Liver (tissue), 9 donors: ENCODE data around the gene ANKMY2. TPM values are rescaled to one million over a fixed set of nuclear protein-coding genes. Genes with fewer than 3 reads are reported as not detected.

Experiments
- DNase-seq: peaks from one replicate; pipeline ENCODE4 v3.0.0-alpha.2; 2017; ENCODE audit warnings: low spot score
- H3K27ac ChIP-seq, 2 donors: one replicate each; pipeline ENCODE4 v1.7.0; 2013; ENCODE audit warnings: inconsistent platforms in 2 of 2, low read length in 2 of 2, control low read depth in 1 of 2, low read depth in 1 of 2, mild to moderate bottlenecking in 1 of 2
- H3K27me3 ChIP-seq, 4 donors: one replicate each; pipeline versions ENCODE4 v1.6.1 to v1.7.0; 2013; ENCODE audit warnings: low read length in 3 of 4, inconsistent platforms in 1 of 4, mild to moderate bottlenecking in 1 of 4, moderate library complexity in 1 of 4; ENCODE audit not compliant: control insufficient read depth in 4 of 4, insufficient read depth in 4 of 4
- H3K36me3 ChIP-seq, 4 donors: one replicate each; pipeline versions ENCODE4 v1.6.1 to v1.7.0; 2013; ENCODE audit warnings: low read length in 3 of 4, mild to moderate bottlenecking in 3 of 4, low read depth in 1 of 4, moderate library complexity in 1 of 4; ENCODE audit not compliant: control insufficient read depth in 4 of 4, insufficient read depth in 3 of 4
- H3K4me1 ChIP-seq, 4 donors: one replicate each; pipeline versions ENCODE4 v1.6.1 to v1.7.0; 2013; ENCODE audit warnings: low read length in 3 of 4, mild to moderate bottlenecking in 3 of 4, moderate library complexity in 1 of 4; ENCODE audit not compliant: control insufficient read depth in 4 of 4, insufficient read depth in 4 of 4
- H3K4me3 ChIP-seq, 3 donors: one replicate each; pipeline versions ENCODE4 v1.6.1 to v1.7.0; 2013; ENCODE audit warnings: low read length in 3 of 3, control low read depth in 1 of 3, low read depth in 1 of 3, mild to moderate bottlenecking in 1 of 3
- H3K9ac ChIP-seq, 2 donors: one replicate each; pipeline ENCODE4 v1.7.0; 2013; ENCODE audit warnings: low read length in 2 of 2, mild to moderate bottlenecking in 2 of 2, moderate library complexity in 2 of 2, control low read depth in 1 of 2, low read depth in 1 of 2
- H3K9me3 ChIP-seq, 4 donors: one replicate each; pipeline versions ENCODE4 v1.6.1 to v1.7.0; 2013; ENCODE audit warnings: low read length in 3 of 4; ENCODE audit not compliant: control insufficient read depth in 4 of 4
- ATF3 ChIP-seq: IDR thresholded peaks from 2 replicates; pipeline ENCODE4 v1.6.1; 2016; ENCODE audit warnings: antibody characterized with exemption
- CTCF ChIP-seq: fragments of 150-350 bp; IDR thresholded peaks from 2 replicates; pipeline ENCODE4 v1.5.1; 2017; ENCODE audit warnings: improper control_type of control experiment, low read depth, low read length; ENCODE audit not compliant: missing input control
- FOXA1 ChIP-seq: IDR thresholded peaks from 2 replicates; pipeline ENCODE4 v1.6.1; 2016; ENCODE audit warnings: antibody characterized with exemption
- HNF4A ChIP-seq, 2 donors: conservative IDR thresholded peaks; 2 replicates each; pipeline ENCODE4 v1.6.1; 2016; ENCODE audit warnings: antibody characterized with exemption in 2 of 2, mild to moderate bottlenecking in 2 of 2
- HNF4G ChIP-seq: IDR thresholded peaks from 2 replicates; pipeline ENCODE4 v1.6.1; 2016; ENCODE audit warnings: antibody characterized with exemption
- JUND ChIP-seq, 2 donors: IDR thresholded peaks; 2 replicates each; pipeline ENCODE4 v1.6.1; 2016; ENCODE audit warnings: antibody characterized with exemption in 2 of 2
- MAX ChIP-seq: IDR thresholded peaks from 2 replicates; pipeline ENCODE4 v1.6.1; 2016; ENCODE audit warnings: antibody characterized with exemption
- NR2F2 ChIP-seq: IDR thresholded peaks from 2 replicates; pipeline ENCODE4 v1.6.1; 2016; ENCODE audit warnings: antibody characterized with exemption
- RAD21 ChIP-seq, 2 donors: IDR thresholded peaks; 2 replicates each; pipeline ENCODE4 v1.6.1; 2016; ENCODE audit warnings: antibody characterized with exemption in 2 of 2, mild to moderate bottlenecking in 2 of 2
- REST ChIP-seq: IDR thresholded peaks from 2 replicates; pipeline ENCODE4 v1.6.1; 2016; ENCODE audit warnings: antibody characterized with exemption, mild to moderate bottlenecking
- RXRA ChIP-seq, 2 donors: IDR thresholded peaks; 2 replicates each; pipeline ENCODE4 v1.6.1; 2017 to 2018; ENCODE audit warnings: antibody characterized with exemption in 2 of 2, mild to moderate bottlenecking in 1 of 2
- TAF1 ChIP-seq: conservative IDR thresholded peaks from 2 replicates; pipeline ENCODE4 v1.6.1; 2016; ENCODE audit warnings: antibody characterized with exemption, mild to moderate bottlenecking
- YY1 ChIP-seq: IDR thresholded peaks from 2 replicates; pipeline ENCODE4 v1.6.1; 2016; ENCODE audit warnings: antibody characterized with exemption, mild to moderate bottlenecking
- ZBTB33 ChIP-seq: IDR thresholded peaks from 2 replicates; pipeline ENCODE4 v1.6.1; 2016; ENCODE audit warnings: antibody characterized with exemption
- WGBS: extraction: QIAGEN DNeasy Blood & Tissue Kit; methylation state at CpG from one replicate; pipeline ENCODE4 v1.1.7; 2013; 5-methylcytosine and 5-hydroxymethylcytosine counted together
- polyA plus RNA-seq, 2 donors: library from polyadenylated mRNA; stranded (reverse) in 1 of 2; unstranded in 1 of 2; fragments of 200-250 nt in 1 of 2; fragments of >200 nt in 1 of 2; fragmentation: Nextera tagmentation in 1 of 2; extraction: Ambion mirVana in 1 of 2; gene quantifications; one replicate each; pipeline versions ENCODE4 v1.2.1 to v1.2.3, GENCODE V29; 2013 to 2015
- total RNA-seq, 2 donors: library from RNA; depleted of rRNA; stranded (reverse); fragments of >200 nt; gene quantifications; one replicate each; pipeline ENCODE4 v1.2.3, GENCODE V29; 2014
- donor health status: healthy.
- donor health status: healthy.
- donor health status: healthy.
- donor health status: healthy.
- donor health status: healthy.

Gene ANKMY2
- total and polyA plus RNA-seq, 4 donors = 2.7 to 11.4 (median 5.4) TPM

GRCh38 chr7:16611711-16612110 lies 33.8 kb downstream of the ANKMY2 start:
- no peak for DNase-seq
- Histone ChIP-seq H3K4me3 (no peak overlapping the region), H3K27me3 (no peaks in the 10 kb centered on the region), H3K36me3 (peaks cover 2 to 22% (median 17%) of the 10 kb centered on the region in 4 donors), H3K9me3 (no peaks in the 10 kb centered on the region), H3K27ac (no peak overlapping the region), H3K4me1 (no peaks in the 10 kb centered on the region), H3K9ac (no peak overlapping the region)
- TF ChIP-seq RXRA (IDR thresholded peaks at IDR 0.05) (no peak), CTCF (no peak), NR2F2 (no peak), FOXA1 (no peak), JUND (IDR thresholded peaks at IDR 0.05) (no peak), TAF1 (no peak), MAX (no peak), ATF3 (no peak), RAD21 (IDR thresholded peaks at IDR 0.05) (no peak), HNF4G (no peak), YY1 (no peak), HNF4A (conservative IDR thresholded peaks at IDR 0.05) (no peak), ZBTB33 (no peak), REST (no peak)
- WGBS = 95% methylated on average over 2 of the region's 2 CpGs

GRCh38 chr7:16609842-16610450 lies 35.6 kb downstream of the ANKMY2 start:
- no peak overlapping the region for H3K9ac ChIP-seq
- TF ChIP-seq RAD21 (IDR thresholded peaks at IDR 0.05) = no peak
- TF ChIP-seq HNF4A (conservative IDR thresholded peaks at IDR 0.05) = no peak
- TF ChIP-seq REST = no peak
- TF ChIP-seq CTCF = no peak
- TF ChIP-seq HNF4G = no peak
- TF ChIP-seq NR2F2 = no peak
- no peak for TF ChIP-seq YY1
- TF ChIP-seq ZBTB33 = no peak
- H3K36me3 ChIP-seq = peaks cover 4 to 14% (median 11%) of the 10 kb centered on the region in 4 donors
- no peak overlapping the region for H3K27ac ChIP-seq
- H3K4me3 ChIP-seq = no peak overlapping the region
- DNase-seq = no peak
- H3K4me1 ChIP-seq = no peaks in the 10 kb centered on the region
- no peaks in the 10 kb centered on the region for H3K27me3 ChIP-seq
- H3K9me3 ChIP-seq = no peaks in the 10 kb centered on the region
- WGBS = 86% methylated on average over 4 of the region's 4 CpGs
